Pancreas (tissue), 10 donors: ENCODE measurements around the gene HUWE1. TPM values are rescaled to one million over a fixed set of nuclear protein-coding genes. Genes with fewer than 3 reads are reported as not detected.
A peak's percentile ranks its signal among the peaks of the same experiment; 100 is the strongest.

Experiments
- ATAC-seq, 4 donors: fragments of 200-7000 bp; cut with Tn5 transposase; one replicate each; pipeline versions ENCODE4 v1.8.0 to v1.9.1; 2020; ENCODE audit warnings: mild to moderate bottlenecking in 4 of 4, moderate library complexity in 4 of 4
- DNase-seq, 6 donors: peaks; one replicate each; pipeline ENCODE4 v3.0.0-alpha.2; 2020
- FAIRE-seq: peaks from 2 replicates; lab custom pipeline; 2012; peaks lifted over from hg19 to GRCh38; lab: Jason Lieb, UNC
- H3K27ac ChIP-seq, 4 donors: fragments of 200-600 bp; sonication (generic); 1 replicate in 3 of 4; 2 replicates in 1 of 4; pipeline versions ENCODE4 v1.5.0 to v1.8.0; 2020
- H3K27me3 ChIP-seq, 4 donors: fragments of 200-600 bp; one replicate each; pipeline ENCODE4 v1.8.0; 2021
- H3K36me3 ChIP-seq, 3 donors: fragments of 200-600 bp; sonication (generic) in 1 of 3; one replicate each; pipeline versions ENCODE4 v1.5.0 to v1.8.0; 2020 to 2021
- H3K4me1 ChIP-seq, 3 donors: fragments of 200-600 bp; one replicate each; pipeline ENCODE4 v1.8.0; 2021
- H3K4me3 ChIP-seq, 4 donors: fragments of 200-600 bp; sonication (generic) in 2 of 4; one replicate each; pipeline versions ENCODE4 v1.5.0 to v1.8.0; 2020 to 2021
- H3K9me3 ChIP-seq, 4 donors: fragments of 200-600 bp; one replicate each; pipeline ENCODE4 v1.8.0; 2021
- CTCF ChIP-seq, 4 donors: fragments of 200-600 bp; sonication (generic) in 3 of 4; IDR thresholded peaks; one replicate each; pipeline versions ENCODE4 v1.5.0 to v1.8.0; 2021; ENCODE audit warnings: antibody characterized with exemption in 4 of 4
- WGBS, 2 donors: extraction: QIAGEN DNeasy Blood & Tissue Kit; methylation state at CpG; one replicate each; pipeline ENCODE4 v1.1.7; 2013; 5-methylcytosine and 5-hydroxymethylcytosine counted together
- intact Hi-C, 3 donors: fragments of 100-400 bp; cut with DNase I; formaldehyde crosslinking; loops; one replicate each; pipeline versions ENCODE4 v1.11.1 to v1.14.2; 2022
- polyA plus RNA-seq, 2 donors: library from polyadenylated mRNA; stranded (reverse); fragments of 200-250 nt; gene quantifications; one replicate each; pipeline ENCODE4 v1.2.3, GENCODE V29; 2013
- total RNA-seq, 6 donors: library from RNA; stranded (reverse); fragmentation: NEBNext Ultra II Directional in 4 of 6; extraction: Animal tissue kit (Norgen Biotek cat#: 25700) in 4 of 6; gene quantifications; one replicate each; pipeline versions ENCODE4 v1.2.1 to v1.2.4, GENCODE V29; 2021 to 2023
- donor health status: healthy with polysubstance abuse.
- donor health status: DM: no; HTN: no; CAD: no; lungs with moderate emphysema.
- donor health status: DM: no; HTN: no; CAD: no.
- donor health status: control.
- donor health status: control.
- donor health status: Bipolar disorder and iron deficiency.
- donor health status: DM: yes; HTN: yes; CAD: no.
- donor health status: DM: no; HTN: no; CAD: no.
- donor health status: DM: no; HTN: no; CAD: no.
- donor health status: DM: yes; HTN: yes; CAD: no.

HUWE1 gene
- total and polyA plus RNA-seq, 8 donors: 29.8 to 116 (median 75.1) TPM

- Histone ChIP-seq H3K36me3 (no peaks in the 10 kb centered on the region), H3K27ac (no peak overlapping the region), H3K4me3 (no peak overlapping the region), H3K4me1 (no peaks in the 10 kb centered on the region), H3K9me3 (no peaks in the 10 kb centered on the region), H3K27me3 (no peaks in the 10 kb centered on the region)
- TF ChIP-seq CTCF (IDR thresholded peaks at IDR 0.05): no peak
- ATAC-seq: no peak
- no peak for DNase-seq
- WGBS, 2 donors: 81 to 84% methylated on average over 4 of the region's 4 CpGs
- no peak for FAIRE-seq
- intact Hi-C loops: no loop called here
Measured at GRCh38 chrX:53716328-53717088, 30.0 kb upstream of the HUWE1 start.

- ATAC-seq: no peak
- H3K36me3 ChIP-seq: no peaks in the 10 kb centered on the region
- no peak for FAIRE-seq
- TF ChIP-seq CTCF (IDR thresholded peaks at IDR 0.05): no peak
- no peaks in the 10 kb centered on the region for H3K9me3 ChIP-seq
- no peaks in the 10 kb centered on the region for H3K27me3 ChIP-seq
- no peaks in the 10 kb centered on the region for H3K4me1 ChIP-seq
- H3K4me3 ChIP-seq: no peak overlapping the region
- WGBS, 2 donors: 46 to 56% methylated on average over 3 of the region's 3 CpGs
- intact Hi-C loops: no loop called here
- DNase-seq: no peak
- no peak overlapping the region for H3K27ac ChIP-seq
Measured at GRCh38 chrX:53715346-53715924, 28.9 kb upstream of the HUWE1 start.

GRCh38 chrX:53714580-53715345 is 28.2 kb upstream of the HUWE1 start:
- Histone ChIP-seq H3K4me3 (no peak overlapping the region), H3K4me1 (no peaks in the 10 kb centered on the region), H3K27ac (no peak overlapping the region), H3K36me3 (no peaks in the 10 kb centered on the region), H3K27me3 (no peaks in the 10 kb centered on the region), H3K9me3 (no peaks in the 10 kb centered on the region)
- DNase-seq (peak in 2 of 6 donors; percentile 16 to 19), FAIRE-seq (no peak), ATAC-seq (peak in 3 of 4 donors; percentile 49 to 81 (median 60))
- TF ChIP-seq CTCF (IDR thresholded peaks at IDR 0.05): no peak
- intact Hi-C loops: no loop called here
- 30 to 33% methylated on average over 4 of the region's 4 CpGs for WGBS, 2 donors

GRCh38 chrX:53713987-53714579 is 27.6 kb upstream of the HUWE1 start:
- FAIRE-seq: no peak
- DNase-seq: no peak
- TF ChIP-seq CTCF (IDR thresholded peaks at IDR 0.05): no peak
- intact Hi-C loops: no loop called here
- no peaks in the 10 kb centered on the region for H3K4me1 ChIP-seq
- H3K9me3 ChIP-seq: no peaks in the 10 kb centered on the region
- no peaks in the 10 kb centered on the region for H3K27me3 ChIP-seq
- no peak overlapping the region for H3K4me3 ChIP-seq
- 68 to 74% methylated on average over 6 of the region's 6 CpGs for WGBS, 2 donors
- no peaks in the 10 kb centered on the region for H3K36me3 ChIP-seq
- H3K27ac ChIP-seq: no peak overlapping the region
- no peak for ATAC-seq
